Skeletal muscle tissue (tissue), 4 donors: ENCODE results near the gene BMPER. TPM values are rescaled to one million over a fixed set of nuclear protein-coding genes. Genes with fewer than 3 reads are reported as not detected.

Experiments
- H3K27ac ChIP-seq: one replicate; pipeline ENCODE4 v1.7.0; 2013; ENCODE audit warnings: mild to moderate bottlenecking, low read depth, low read length, inconsistent platforms
- H3K27me3 ChIP-seq, 3 donors: one replicate each; pipeline ENCODE4 v1.7.0; 2013; ENCODE audit warnings: low read length in 3 of 3; ENCODE audit not compliant: control insufficient read depth in 3 of 3, insufficient read depth in 3 of 3
- H3K36me3 ChIP-seq, 3 donors: one replicate each; pipeline ENCODE4 v1.7.0; 2013; ENCODE audit warnings: low read length in 3 of 3; ENCODE audit not compliant: control insufficient read depth in 3 of 3, insufficient read depth in 3 of 3
- H3K4me1 ChIP-seq, 3 donors: one replicate each; pipeline ENCODE4 v1.7.0; 2013; ENCODE audit warnings: low read length in 3 of 3, mild to moderate bottlenecking in 3 of 3; ENCODE audit not compliant: control insufficient read depth in 3 of 3, insufficient read depth in 3 of 3
- H3K4me3 ChIP-seq, 3 donors: one replicate each; pipeline ENCODE4 v1.7.0; 2013; ENCODE audit warnings: low read length in 3 of 3
- H3K9ac ChIP-seq, 3 donors: one replicate each; pipeline ENCODE4 v1.7.0; 2013; ENCODE audit warnings: low read length in 3 of 3, mild to moderate bottlenecking in 3 of 3, moderate library complexity in 2 of 3, low read depth in 1 of 3
- H3K9me3 ChIP-seq, 3 donors: one replicate each; pipeline ENCODE4 v1.7.0; 2013; ENCODE audit warnings: low read length in 3 of 3; ENCODE audit not compliant: control insufficient read depth in 3 of 3
- total RNA-seq: library from RNA; depleted of rRNA; stranded (reverse); fragments of >200 nt; gene quantifications from one replicate; pipeline ENCODE4 v1.2.3, GENCODE V29; 2014
- donor health status: Osteomylitis.

BMPER gene
- total RNA-seq, 1 donor from 2014 or later: 9.4 TPM

GRCh38 chr7:34011696-34012095 lies 106.4 kb downstream of the BMPER start:
- Histone ChIP-seq H3K4me3 (no peak overlapping the region), H3K27me3 (no peaks in the 10 kb centered on the region), H3K27ac (no peak overlapping the region), H3K4me1 (no peaks in the 10 kb centered on the region), H3K36me3 (no peaks in the 10 kb centered on the region), H3K9me3 (no peaks in the 10 kb centered on the region), H3K9ac (no peak overlapping the region)

GRCh38 chr7:34013421-34013820 lies 108.1 kb downstream of the BMPER start:
- Histone ChIP-seq H3K36me3 (no peaks in the 10 kb centered on the region), H3K9ac (no peak overlapping the region), H3K27ac (no peak overlapping the region), H3K4me1 (no peaks in the 10 kb centered on the region), H3K9me3 (no peaks in the 10 kb centered on the region), H3K27me3 (no peaks in the 10 kb centered on the region), H3K4me3 (no peak overlapping the region)

- no peak overlapping the region for H3K9ac ChIP-seq
- H3K9me3 ChIP-seq: no peaks in the 10 kb centered on the region
- no peak overlapping the region for H3K4me3 ChIP-seq
- no peaks in the 10 kb centered on the region for H3K4me1 ChIP-seq
- no peak overlapping the region for H3K27ac ChIP-seq
- H3K27me3 ChIP-seq: no peaks in the 10 kb centered on the region
- no peaks in the 10 kb centered on the region for H3K36me3 ChIP-seq
Observed at GRCh38 chr7:34015651-34016050, 110.3 kb downstream of the BMPER start.

GRCh38 chr7:34016876-34017275 lies 111.5 kb downstream of the BMPER start:
- no peaks in the 10 kb centered on the region for H3K9me3 ChIP-seq
- H3K27ac ChIP-seq: no peak overlapping the region
- H3K4me3 ChIP-seq: no peak overlapping the region
- H3K36me3 ChIP-seq: no peaks in the 10 kb centered on the region
- no peak overlapping the region for H3K9ac ChIP-seq
- H3K4me1 ChIP-seq: no peaks in the 10 kb centered on the region
- no peaks in the 10 kb centered on the region for H3K27me3 ChIP-seq

- Histone ChIP-seq H3K9me3 (no peaks in the 10 kb centered on the region), H3K27ac (no peak overlapping the region), H3K4me1 (no peaks in the 10 kb centered on the region), H3K27me3 (no peaks in the 10 kb centered on the region), H3K9ac (no peak overlapping the region), H3K36me3 (no peaks in the 10 kb centered on the region), H3K4me3 (no peak overlapping the region)
Observed at GRCh38 chr7:34019301-34019790, 114.0 kb downstream of the BMPER start.

GRCh38 chr7:34022626-34023025 lies 117.3 kb downstream of the BMPER start:
- Histone ChIP-seq H3K9ac (no peak overlapping the region), H3K4me1 (no peaks in the 10 kb centered on the region)

GRCh38 chr7:34025600-34025999 lies 120.3 kb downstream of the BMPER start:
- Histone ChIP-seq H3K27ac (no peak overlapping the region), H3K9ac (no peak overlapping the region), H3K9me3 (no peaks in the 10 kb centered on the region), H3K36me3 (no peaks in the 10 kb centered on the region), H3K27me3 (no peaks in the 10 kb centered on the region), H3K4me1 (no peaks in the 10 kb centered on the region), H3K4me3 (no peak overlapping the region)

More at GRCh38 chr7:34022626-34023025, 117.3 kb downstream of the BMPER start:
- Histone ChIP-seq H3K4me3 (no peak overlapping the region), H3K27ac (no peak overlapping the region), H3K9me3 (no peaks in the 10 kb centered on the region), H3K27me3 (no peaks in the 10 kb centered on the region), H3K36me3 (no peaks in the 10 kb centered on the region)

GRCh38 chr7:34026481-34027190 lies 121.3 kb downstream of the BMPER start:
- no peak overlapping the region for H3K27ac ChIP-seq
- H3K4me3 ChIP-seq: no peak overlapping the region
- H3K36me3 ChIP-seq: no peaks in the 10 kb centered on the region
- no peaks in the 10 kb centered on the region for H3K9me3 ChIP-seq
- H3K27me3 ChIP-seq: no peaks in the 10 kb centered on the region
- H3K9ac ChIP-seq: no peak overlapping the region
- H3K4me1 ChIP-seq: no peaks in the 10 kb centered on the region

- Histone ChIP-seq H3K36me3 (no peaks in the 10 kb centered on the region), H3K4me1 (no peaks in the 10 kb centered on the region), H3K27me3 (no peaks in the 10 kb centered on the region), H3K9me3 (no peaks in the 10 kb centered on the region), H3K27ac (no peak overlapping the region), H3K4me3 (no peak overlapping the region), H3K9ac (no peak overlapping the region)
Observed at GRCh38 chr7:34031156-34031555, 125.8 kb downstream of the BMPER start.

- no peaks in the 10 kb centered on the region for H3K36me3 ChIP-seq
- H3K27me3 ChIP-seq: no peaks in the 10 kb centered on the region
- H3K9me3 ChIP-seq: no peaks in the 10 kb centered on the region
- no peak overlapping the region for H3K9ac ChIP-seq
- no peak overlapping the region for H3K4me3 ChIP-seq
- no peaks in the 10 kb centered on the region for H3K4me1 ChIP-seq
- H3K27ac ChIP-seq: no peak overlapping the region
Observed at GRCh38 chr7:34034728-34035127, 129.4 kb downstream of the BMPER start.
